Endothelial cell of umbilical vein (primary cell): ENCODE measurements around the gene LANCL2.

Experiments
- JUN ChIP-seq: IDR thresholded peaks from 2 replicates; pipeline ENCODE4 v1.6.1; 2011; ENCODE audit warnings: borderline replicate concordance, low read depth; ENCODE audit not compliant: insufficient read length, insufficient read depth
- MAX ChIP-seq: IDR thresholded peaks from 2 replicates; pipeline ENCODE4 v1.6.1; 2011; ENCODE audit not compliant: insufficient read depth, insufficient read length
- MYC ChIP-seq: IDR thresholded peaks from one replicate; pipeline ENCODE4 v1.6.1; 2011; ENCODE audit warnings: mild to moderate bottlenecking, low read depth, low read length
- POLR2A ChIP-seq: IDR thresholded peaks from 2 replicates; pipeline ENCODE4 v1.6.1; 2012; ENCODE audit warnings: low read depth, mild to moderate bottlenecking, control low read depth, low read length
- TF ChIP-seq, protein P1 (sequence below), 2 donors: IDR thresholded peaks; 1 replicate in 1 of 2; 2 replicates in 1 of 2; pipeline ENCODE4 v1.5.1; 2011; ENCODE audit warnings: low read length in 2 of 2, mild to moderate bottlenecking in 2 of 2, moderate library complexity in 2 of 2, control low read depth in 1 of 2, inconsistent platforms in 1 of 2, low read depth in 1 of 2; ENCODE audit not compliant: insufficient read depth in 1 of 2; ENCODE audit errors: extremely low read depth in 1 of 2

GRCh38 chr7:55386541-55386940, 21.4 kb downstream of the LANCL2 start:
- TF ChIP-seq, protein P1, sequence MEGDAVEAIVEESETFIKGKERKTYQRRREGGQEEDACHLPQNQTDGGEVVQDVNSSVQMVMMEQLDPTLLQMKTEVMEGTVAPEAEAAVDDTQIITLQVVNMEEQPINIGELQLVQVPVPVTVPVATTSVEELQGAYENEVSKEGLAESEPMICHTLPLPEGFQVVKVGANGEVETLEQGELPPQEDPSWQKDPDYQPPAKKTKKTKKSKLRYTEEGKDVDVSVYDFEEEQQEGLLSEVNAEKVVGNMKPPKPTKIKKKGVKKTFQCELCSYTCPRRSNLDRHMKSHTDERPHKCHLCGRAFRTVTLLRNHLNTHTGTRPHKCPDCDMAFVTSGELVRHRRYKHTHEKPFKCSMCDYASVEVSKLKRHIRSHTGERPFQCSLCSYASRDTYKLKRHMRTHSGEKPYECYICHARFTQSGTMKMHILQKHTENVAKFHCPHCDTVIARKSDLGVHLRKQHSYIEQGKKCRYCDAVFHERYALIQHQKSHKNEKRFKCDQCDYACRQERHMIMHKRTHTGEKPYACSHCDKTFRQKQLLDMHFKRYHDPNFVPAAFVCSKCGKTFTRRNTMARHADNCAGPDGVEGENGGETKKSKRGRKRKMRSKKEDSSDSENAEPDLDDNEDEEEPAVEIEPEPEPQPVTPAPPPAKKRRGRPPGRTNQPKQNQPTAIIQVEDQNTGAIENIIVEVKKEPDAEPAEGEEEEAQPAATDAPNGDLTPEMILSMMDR (IDR thresholded peaks at IDR 0.05; ENCODE audit: extremely low read depth in 1 of 2, insufficient read depth in 1 of 2, low read depth in 1 of 2, low read length in 2 of 2): no peak
- no peak for TF ChIP-seq POLR2A
- no peak for TF ChIP-seq MYC
- no peak for TF ChIP-seq MAX
- no peak for TF ChIP-seq JUN
